Keratinocyte (primary cell): Measurements from ENCODE around the gene CUX1. TPM values are rescaled to one million over a fixed set of nuclear protein-coding genes. Genes with fewer than 3 reads are reported as not detected.

Source experiments
- DNase-seq: peaks from one replicate; pipeline ENCODE4 v3.0.0-alpha.2; 2011; ENCODE audit warnings: low read depth, missing footprints, low spot score
- FAIRE-seq: peaks from 2 replicates; lab custom pipeline; 2011; peaks lifted over from hg19 to GRCh38; lab: Jason Lieb, UNC
- H2AFZ ChIP-seq: 2 replicates; pipeline ENCODE4 v1.6.0; 2012; ENCODE audit warnings: low read length, control low read depth, inconsistent platforms; ENCODE audit not compliant: control insufficient read depth
- H3K27ac ChIP-seq: 2 replicates; pipeline ENCODE4 v1.5.1; 2011; ENCODE audit warnings: low read length; ENCODE audit not compliant: control insufficient read depth, insufficient read depth
- H3K27me3 ChIP-seq: 3 replicates; pipeline ENCODE4 v1.6.0; 2011; ENCODE audit warnings: low read length; ENCODE audit not compliant: control insufficient read depth, insufficient read depth; ENCODE audit errors: extremely low read depth
- H3K36me3 ChIP-seq, 2 experiments: 2 replicates in 1 of 2; 3 replicates in 1 of 2; pipeline ENCODE4 v1.5.1; 2011; ENCODE audit warnings: low read length in 2 of 2, mild to moderate bottlenecking in 1 of 2; ENCODE audit not compliant: control insufficient read depth in 2 of 2, insufficient read depth in 2 of 2; ENCODE audit errors: extremely low read depth in 1 of 2
- H3K4me1 ChIP-seq: 3 replicates; pipeline ENCODE4 v1.5.1; 2011; ENCODE audit warnings: low read length; ENCODE audit not compliant: control insufficient read depth, insufficient read depth; ENCODE audit errors: extremely low read depth
- H3K4me2 ChIP-seq: 3 replicates; pipeline ENCODE4 v1.6.0; 2011; ENCODE audit warnings: low read depth, low read length; ENCODE audit not compliant: control insufficient read depth, insufficient read depth; ENCODE audit errors: extremely low read depth
- H3K4me3 ChIP-seq, 3 experiments: fragments of 200-600 bp in 1 of 3; sonication (generic) in 1 of 3; 2 replicates in 2 of 3; 3 replicates in 1 of 3; pipeline ENCODE4 v1.5.1; 2011 to 2016; ENCODE audit warnings: low read length in 3 of 3, mild to moderate bottlenecking in 3 of 3, control low read depth in 2 of 3, inconsistent platforms in 1 of 3, low read depth in 1 of 3, mixed read lengths in 1 of 3, mixed run types in 1 of 3, moderate library complexity in 1 of 3; ENCODE audit not compliant: control insufficient read depth in 2 of 3, insufficient read depth in 2 of 3; ENCODE audit errors: extremely low read depth in 1 of 3
- H3K79me2 ChIP-seq: 2 replicates; pipeline ENCODE4 v1.6.0; 2012; ENCODE audit warnings: low read length; ENCODE audit not compliant: control insufficient read depth, insufficient read depth
- H3K9ac ChIP-seq: 3 replicates; pipeline ENCODE4 v1.6.0; 2011; ENCODE audit warnings: low read length; ENCODE audit not compliant: control insufficient read depth, insufficient read depth; ENCODE audit errors: extremely low read depth
- H3K9me1 ChIP-seq: 3 replicates; pipeline ENCODE4 v1.6.0; 2011; ENCODE audit warnings: low read length; ENCODE audit not compliant: control insufficient read depth, insufficient read depth; ENCODE audit errors: extremely low read depth
- H3K9me3 ChIP-seq: 2 replicates; pipeline ENCODE4 v1.5.1; 2012; ENCODE audit warnings: low read depth, low read length; ENCODE audit not compliant: control insufficient read depth
- H4K20me1 ChIP-seq: 3 replicates; pipeline ENCODE4 v1.6.0; 2011; ENCODE audit warnings: low read length; ENCODE audit not compliant: control insufficient read depth, insufficient read depth; ENCODE audit errors: extremely low read depth
- CTCF ChIP-seq, 3 experiments: IDR thresholded peaks in 1 of 3; conservative IDR thresholded peaks in 1 of 3; optimal IDR thresholded peaks in 1 of 3; 2 replicates in 2 of 3; 3 replicates in 1 of 3; pipeline versions ENCODE3 to v1.5.1; 2011; ENCODE audit warnings: low read length in 3 of 3, mild to moderate bottlenecking in 3 of 3, moderate library complexity in 2 of 3, control low read depth in 1 of 3, inconsistent platforms in 1 of 3; ENCODE audit not compliant: insufficient read depth in 2 of 3; ENCODE audit errors: extremely low read depth in 1 of 3
- EZH2 ChIP-seq: IDR thresholded peaks from one replicate; pipeline ENCODE4 v1.6.1; 2012; ENCODE audit warnings: inconsistent platforms, mild to moderate bottlenecking, low read length, moderate library complexity
- dilution Hi-C: fragments of 300-500 bp; cut with MboI; formaldehyde crosslinking; loops from one replicate; pipeline ENCODE4 v1.7.0; 2020; ENCODE audit warnings: low sequenced_read_pairs; ENCODE audit not compliant: extremely low pct_ligation_motif_present
- polyA plus RNA-seq, 5 experiments: library from polyadenylated mRNA; depleted of rRNA in 3 of 5; stranded (reverse) in 3 of 5; stranded (forward) in 1 of 5; unstranded in 1 of 5; fragments of >200 nt; gene quantifications; 1 replicate in 1 of 5; 2 replicates in 3 of 5; 3 replicates in 1 of 5; pipeline versions ENCODE4 v1.2.1 to v1.2.3, GENCODE V29; 2011 to 2012; ENCODE audit warnings: missing spikeins in 2 of 5, low read depth in 1 of 5, low replicate concordance in 1 of 5

Gene CUX1
- polyA plus RNA-seq, 1 donor (not counting 4 experiments of a cell fraction or from before 2014, with no cell fraction given) = 18.3 TPM

DNA sequence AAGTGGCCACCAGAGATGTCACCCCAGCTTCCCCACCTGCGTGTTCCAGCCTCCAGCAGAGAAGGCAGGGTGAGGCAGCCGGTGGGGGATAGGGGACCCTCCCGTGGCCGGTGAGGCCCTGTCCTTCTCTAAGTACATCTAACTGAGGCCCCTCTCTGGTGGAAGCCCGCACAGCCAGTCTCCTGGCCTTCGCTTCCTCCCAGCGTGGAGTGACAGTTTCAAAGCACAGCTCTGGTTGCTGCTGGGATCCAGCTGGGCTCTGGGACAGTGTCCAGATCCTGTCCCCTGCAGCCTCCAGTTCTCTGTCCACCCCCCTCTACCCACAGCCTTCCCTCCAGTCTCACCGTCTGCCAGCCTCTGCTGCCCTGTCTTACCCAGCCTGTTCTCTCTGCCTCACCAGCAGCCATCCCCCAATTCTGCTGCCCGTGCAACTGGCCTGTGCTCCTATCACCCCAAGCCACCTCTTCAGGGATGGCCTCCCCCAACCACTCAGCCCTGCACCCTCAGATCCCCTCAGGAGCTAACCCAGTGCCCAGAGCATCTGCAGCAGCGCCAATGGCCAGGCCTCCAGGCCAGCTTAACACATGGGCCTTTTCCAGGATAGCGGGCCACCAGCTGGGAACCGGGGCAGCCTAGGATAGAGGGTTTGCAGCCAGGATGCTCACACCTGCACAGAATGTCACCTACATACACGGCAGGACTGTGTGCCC lies 452.9 kb downstream of the CUX1 start:
- no peak overlapping the region for H3K4me2 ChIP-seq
- H3K9me1 ChIP-seq = no peaks in the 10 kb centered on the region
- no peaks in the 10 kb centered on the region for H3K36me3 ChIP-seq
- H3K9ac ChIP-seq = no peak overlapping the region
- H3K79me2 ChIP-seq = no peaks in the 10 kb centered on the region
- H4K20me1 ChIP-seq = no peaks in the 10 kb centered on the region
- no peak for FAIRE-seq
- peaks cover 4% of the 10 kb centered on the region for H3K27me3 ChIP-seq
- no peak overlapping the region for H2AFZ ChIP-seq
- TF ChIP-seq EZH2 (no peak), CTCF (optimal IDR thresholded peaks at IDR 0.05 in 1 of 3, IDR thresholded peaks at IDR 0.05 in 1 of 3, conservative IDR thresholded peaks at IDR 0.05 in 1 of 3; ENCODE audit: extremely low read depth in 1 of 3, insufficient read depth in 2 of 3, low read length in 3 of 3) (no peak)
- H3K4me1 ChIP-seq = peaks cover 4% of the 10 kb centered on the region
- H3K27ac ChIP-seq = no peak overlapping the region
- dilution Hi-C loops = no loop called here
- no peak for DNase-seq
- no peaks in the 10 kb centered on the region for H3K9me3 ChIP-seq
- H3K4me3 ChIP-seq = no peak overlapping the region

DNA sequence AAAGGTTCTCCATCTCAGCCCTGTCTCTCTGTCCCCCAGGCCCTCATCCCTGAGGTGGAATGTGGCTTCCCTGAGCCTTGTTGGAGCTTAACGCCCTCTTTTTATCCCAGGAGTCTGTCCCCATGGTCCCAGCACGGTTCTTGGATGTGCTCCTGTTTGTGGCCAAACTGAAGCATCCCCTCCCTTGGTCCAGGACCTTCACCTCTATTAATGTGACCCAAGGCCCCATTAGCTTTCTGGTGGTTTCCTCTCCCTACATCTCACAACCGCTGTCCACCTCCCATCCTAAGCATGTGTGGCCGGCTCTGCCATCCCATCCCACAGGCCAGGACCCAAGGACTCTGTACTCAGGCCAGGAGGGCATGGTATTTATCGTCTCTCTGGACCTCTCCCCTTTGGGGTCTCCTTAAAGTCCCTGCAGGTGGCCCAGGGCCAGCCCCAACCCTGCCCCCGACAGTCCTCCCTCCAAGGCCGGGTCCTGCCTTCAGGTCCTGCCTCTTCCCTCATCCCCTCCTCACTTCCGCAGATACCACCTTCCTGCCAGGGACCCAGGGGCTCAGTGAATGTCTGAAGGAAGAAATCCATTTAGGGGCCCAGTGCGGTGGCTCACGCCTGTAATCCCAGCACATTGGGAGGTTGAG lies 453.9 kb downstream of the CUX1 start:
- H3K36me3 ChIP-seq = no peaks in the 10 kb centered on the region
- no peak overlapping the region for H2AFZ ChIP-seq
- dilution Hi-C loops = no loop called here
- H3K79me2 ChIP-seq = no peaks in the 10 kb centered on the region
- no peak overlapping the region for H3K4me2 ChIP-seq
- peaks cover 4% of the 10 kb centered on the region for H3K4me1 ChIP-seq
- TF ChIP-seq CTCF (optimal IDR thresholded peaks at IDR 0.05 in 1 of 3, IDR thresholded peaks at IDR 0.05 in 1 of 3, conservative IDR thresholded peaks at IDR 0.05 in 1 of 3; ENCODE audit: extremely low read depth in 1 of 3, insufficient read depth in 2 of 3, low read length in 3 of 3) = no peak
- TF ChIP-seq EZH2 = no peak
- no peaks in the 10 kb centered on the region for H4K20me1 ChIP-seq
- no peak overlapping the region for H3K27ac ChIP-seq
- no peaks in the 10 kb centered on the region for H3K9me1 ChIP-seq
- no peak overlapping the region for H3K9ac ChIP-seq
- DNase-seq (no peak), FAIRE-seq (no peak)
- H3K27me3 ChIP-seq = peaks cover 4% of the 10 kb centered on the region
- H3K9me3 ChIP-seq = no peaks in the 10 kb centered on the region
- no peak overlapping the region for H3K4me3 ChIP-seq
